Sigmoid colon (tissue), 4 donors: ENCODE data around the gene TRMT61A.

Experiments used
- EP300 ChIP-seq, 4 donors: sonication (generic); formaldehyde crosslinking; IDR thresholded peaks; one replicate each; pipeline ENCODE4 v1.6.1; 2017; ENCODE audit warnings: antibody characterized with exemption in 4 of 4
- POLR2A ChIP-seq, 2 donors: fragments of 450-650 bp; IDR thresholded peaks; one replicate each; pipeline ENCODE4 v1.6.1; 2016; ENCODE audit warnings: antibody characterized with exemption in 2 of 2, mild to moderate bottlenecking in 2 of 2, moderate library complexity in 2 of 2
- POLR2AphosphoS5 ChIP-seq, 4 donors: sonication (generic); formaldehyde crosslinking; IDR thresholded peaks; one replicate each; pipeline ENCODE4 v1.6.1; 2017; ENCODE audit warnings: antibody characterized with exemption in 4 of 4
- TF ChIP-seq, protein P1 (sequence below), 4 experiments: fragments of 450-650 bp in 3 of 4; fragments of 200-600 bp in 1 of 4; IDR thresholded peaks; one replicate each; pipeline ENCODE4 v1.5.1; 2016 to 2019; ENCODE audit warnings: antibody characterized with exemption in 4 of 4, mild to moderate bottlenecking in 3 of 4, moderate library complexity in 2 of 4

DNA sequence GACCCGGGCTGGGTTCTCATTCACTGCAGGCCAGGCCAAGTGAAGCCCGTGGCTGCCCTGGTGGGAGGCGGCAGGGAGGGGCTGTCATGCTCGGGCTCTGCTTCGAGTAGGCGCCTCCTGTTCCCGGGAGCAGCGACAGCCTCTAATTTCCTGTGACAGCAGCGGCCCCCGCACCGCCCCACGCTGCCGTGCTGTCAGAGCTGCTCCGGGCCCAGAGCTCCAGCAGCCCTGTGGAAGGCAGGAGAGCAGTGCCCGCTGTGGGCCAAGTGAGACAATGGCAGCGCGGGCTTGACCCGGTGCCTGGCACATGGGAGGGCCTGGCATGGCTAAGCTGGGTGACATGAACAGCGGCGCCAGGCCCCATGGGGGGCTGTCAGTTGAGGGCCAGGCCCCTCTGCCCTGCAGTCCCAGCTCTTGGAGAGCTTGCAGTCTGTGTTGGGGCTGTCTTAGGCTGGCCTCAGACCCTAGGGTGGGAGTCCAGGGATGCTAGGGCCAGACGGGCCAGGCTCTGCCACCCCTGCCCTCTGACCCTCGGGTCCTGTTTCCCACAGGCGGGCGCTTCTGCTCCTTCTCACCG lies 5.1 kb downstream of the TRMT61A start:
- TF ChIP-seq, protein P1, sequence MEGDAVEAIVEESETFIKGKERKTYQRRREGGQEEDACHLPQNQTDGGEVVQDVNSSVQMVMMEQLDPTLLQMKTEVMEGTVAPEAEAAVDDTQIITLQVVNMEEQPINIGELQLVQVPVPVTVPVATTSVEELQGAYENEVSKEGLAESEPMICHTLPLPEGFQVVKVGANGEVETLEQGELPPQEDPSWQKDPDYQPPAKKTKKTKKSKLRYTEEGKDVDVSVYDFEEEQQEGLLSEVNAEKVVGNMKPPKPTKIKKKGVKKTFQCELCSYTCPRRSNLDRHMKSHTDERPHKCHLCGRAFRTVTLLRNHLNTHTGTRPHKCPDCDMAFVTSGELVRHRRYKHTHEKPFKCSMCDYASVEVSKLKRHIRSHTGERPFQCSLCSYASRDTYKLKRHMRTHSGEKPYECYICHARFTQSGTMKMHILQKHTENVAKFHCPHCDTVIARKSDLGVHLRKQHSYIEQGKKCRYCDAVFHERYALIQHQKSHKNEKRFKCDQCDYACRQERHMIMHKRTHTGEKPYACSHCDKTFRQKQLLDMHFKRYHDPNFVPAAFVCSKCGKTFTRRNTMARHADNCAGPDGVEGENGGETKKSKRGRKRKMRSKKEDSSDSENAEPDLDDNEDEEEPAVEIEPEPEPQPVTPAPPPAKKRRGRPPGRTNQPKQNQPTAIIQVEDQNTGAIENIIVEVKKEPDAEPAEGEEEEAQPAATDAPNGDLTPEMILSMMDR (IDR thresholded peaks at IDR 0.05): no peak
- no peak for TF ChIP-seq POLR2A (IDR thresholded peaks at IDR 0.05)
- no peak for TF ChIP-seq POLR2AphosphoS5 (IDR thresholded peaks at IDR 0.05)
- TF ChIP-seq EP300 (IDR thresholded peaks at IDR 0.05): no peak
